ENCODE results near the gene ACTR8. TPM values are rescaled to one million over a fixed set of nuclear protein-coding genes. Genes with fewer than 3 reads are reported as not detected.
A peak's percentile ranks its signal among the peaks of the same experiment; 100 is the strongest.

ACTR8 gene
- total and polyA plus RNA-seq, 2 of the 13 experiments (the other 11 are each of a cell fraction or from before 2014, with no cell fraction given): 15.5 to 29.0 TPM

DNA sequence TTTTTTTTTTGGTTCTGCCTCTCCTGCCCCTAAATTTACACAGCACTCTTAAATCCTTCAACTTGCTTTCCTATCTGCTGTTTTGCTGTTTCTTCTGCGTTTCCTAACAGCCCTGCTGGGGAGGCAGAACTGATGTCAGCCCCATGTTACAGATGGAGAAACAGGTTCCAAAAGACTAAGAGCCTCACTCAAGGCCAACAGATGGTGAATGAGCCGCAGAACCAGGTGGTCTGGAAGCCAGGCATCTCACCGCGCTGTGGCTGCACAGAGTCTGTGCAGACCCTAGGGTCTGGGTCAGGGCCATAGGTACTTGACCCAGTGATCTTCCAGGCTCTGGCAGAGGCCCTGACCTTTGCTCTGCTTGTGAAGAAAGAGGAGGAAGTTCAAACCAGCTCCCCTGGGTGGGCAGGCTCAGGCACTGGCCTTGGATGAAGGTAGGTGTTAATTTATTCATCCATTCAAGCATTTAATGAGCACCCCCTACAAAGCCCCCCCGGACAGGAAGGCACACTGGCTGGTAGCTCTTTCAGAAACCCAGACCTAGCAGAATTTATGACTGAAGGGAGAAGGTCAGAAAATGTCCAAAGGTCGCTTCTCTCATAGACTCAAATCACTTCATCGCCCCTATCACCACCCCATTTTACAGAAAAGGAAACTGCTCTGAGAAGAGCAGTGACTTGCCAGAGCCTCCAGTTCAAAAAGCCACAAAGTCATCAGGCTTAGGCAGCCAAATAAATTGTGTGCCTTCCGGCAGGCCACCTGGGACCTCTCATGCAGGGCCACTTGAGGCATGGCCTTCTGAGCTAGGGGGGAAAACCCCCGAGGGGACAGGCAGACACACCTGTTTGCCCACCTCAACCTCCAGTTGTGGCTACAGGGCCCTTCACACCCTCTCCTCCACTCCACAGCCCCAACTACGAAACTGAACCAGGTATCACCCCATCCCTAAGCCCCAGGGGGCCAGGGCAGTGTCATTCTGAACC lies 38.5 kb downstream of the ACTR8 start (continued):
- TF ChIP-seq ZNF33B (CRISPR knock-in tag; IDR thresholded peaks at IDR 0.05): no peak
- TF ChIP-seq, protein P1, sequence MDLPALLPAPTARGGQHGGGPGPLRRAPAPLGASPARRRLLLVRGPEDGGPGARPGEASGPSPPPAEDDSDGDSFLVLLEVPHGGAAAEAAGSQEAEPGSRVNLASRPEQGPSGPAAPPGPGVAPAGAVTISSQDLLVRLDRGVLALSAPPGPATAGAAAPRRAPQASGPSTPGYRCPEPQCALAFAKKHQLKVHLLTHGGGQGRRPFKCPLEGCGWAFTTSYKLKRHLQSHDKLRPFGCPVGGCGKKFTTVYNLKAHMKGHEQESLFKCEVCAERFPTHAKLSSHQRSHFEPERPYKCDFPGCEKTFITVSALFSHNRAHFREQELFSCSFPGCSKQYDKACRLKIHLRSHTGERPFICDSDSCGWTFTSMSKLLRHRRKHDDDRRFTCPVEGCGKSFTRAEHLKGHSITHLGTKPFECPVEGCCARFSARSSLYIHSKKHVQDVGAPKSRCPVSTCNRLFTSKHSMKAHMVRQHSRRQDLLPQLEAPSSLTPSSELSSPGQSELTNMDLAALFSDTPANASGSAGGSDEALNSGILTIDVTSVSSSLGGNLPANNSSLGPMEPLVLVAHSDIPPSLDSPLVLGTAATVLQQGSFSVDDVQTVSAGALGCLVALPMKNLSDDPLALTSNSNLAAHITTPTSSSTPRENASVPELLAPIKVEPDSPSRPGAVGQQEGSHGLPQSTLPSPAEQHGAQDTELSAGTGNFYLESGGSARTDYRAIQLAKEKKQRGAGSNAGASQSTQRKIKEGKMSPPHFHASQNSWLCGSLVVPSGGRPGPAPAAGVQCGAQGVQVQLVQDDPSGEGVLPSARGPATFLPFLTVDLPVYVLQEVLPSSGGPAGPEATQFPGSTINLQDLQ (CRISPR knock-in tag; IDR thresholded peaks at IDR 0.05): no peak; the same call in 1 of the 2 replicates
- no peak for TF ChIP-seq MATR3 (CRISPR knock-in tag; IDR thresholded peaks at IDR 0.05)
- no peak for TF ChIP-seq ZNF749 (CRISPR knock-in tag; IDR thresholded peaks at IDR 0.05; ENCODE audit: borderline replicate concordance)
- peak; percentile 1; the same call in 1 of the 2 replicates for TF ChIP-seq LCORL (IDR thresholded peaks at IDR 0.05)
- TF ChIP-seq LCORL (CRISPR knock-in tag; IDR thresholded peaks at IDR 0.05): no peak
- no peak for TF ChIP-seq FOXM1 (CRISPR knock-in tag; IDR thresholded peaks at IDR 0.05)
- no peak for TF ChIP-seq ZSCAN25 (CRISPR knock-in tag; IDR thresholded peaks at IDR 0.05)
- TF ChIP-seq ZNF326 (CRISPR knock-in tag; IDR thresholded peaks at IDR 0.05; ENCODE audit: borderline replicate concordance): no peak
- TF ChIP-seq NR2F1 (CRISPR knock-in tag; IDR thresholded peaks at IDR 0.05): peak; percentile 91 to 97
- TF ChIP-seq, protein P2, sequence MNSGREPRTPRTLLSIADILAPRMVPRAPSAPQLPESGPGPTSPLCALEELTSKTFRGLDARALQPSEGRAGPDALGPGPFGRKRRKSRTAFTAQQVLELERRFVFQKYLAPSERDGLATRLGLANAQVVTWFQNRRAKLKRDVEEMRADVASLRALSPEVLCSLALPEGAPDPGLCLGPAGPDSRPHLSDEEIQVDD (CRISPR knock-in tag; IDR thresholded peaks at IDR 0.05; ENCODE audit: borderline replicate concordance): no peak
- TF ChIP-seq ONECUT2 (CRISPR knock-in tag; IDR thresholded peaks at IDR 0.05): no peak
- TF ChIP-seq GABPA (IDR thresholded peaks at IDR 0.05; ENCODE audit: low read depth, low read length): no peak
- TF ChIP-seq GABPA (CRISPR knock-in tag; IDR thresholded peaks at IDR 0.05; ENCODE audit: low read depth): no peak; the same call in none of the 2 replicates
- no peak for TF ChIP-seq HNRNPLL (IDR thresholded peaks at IDR 0.05; ENCODE audit: low read depth, low read length, poor library complexity, severe bottlenecking)
- no peak; the same call in 1 of the 2 replicates for TF ChIP-seq SAP130 (CRISPR knock-in tag; IDR thresholded peaks at IDR 0.05; ENCODE audit: low read depth)
- no peak for TF ChIP-seq ZNF672 (CRISPR knock-in tag; IDR thresholded peaks at IDR 0.05)
- no peak for TF ChIP-seq MLXIP (CRISPR knock-in tag; IDR thresholded peaks at IDR 0.05; ENCODE audit: borderline replicate concordance)
- peak; percentile 36; the same call in 1 of the 2 replicates for TF ChIP-seq KLF12 (CRISPR knock-in tag; IDR thresholded peaks at IDR 0.05; ENCODE audit: borderline replicate concordance)
- 0 out of 2 replicates have a peak, but pooled peaks have one; percentile 38 for TF ChIP-seq KDM6A (CRISPR knock-in tag; IDR thresholded peaks at IDR 0.05; ENCODE audit: low read depth)
- TF ChIP-seq ZBTB1 (CRISPR knock-in tag; IDR thresholded peaks at IDR 0.05; ENCODE audit: borderline replicate concordance): no peak
- no peak; the same call in 1 of the 2 replicates for TF ChIP-seq ZNF317 (CRISPR knock-in tag; IDR thresholded peaks at IDR 0.05)
- TF ChIP-seq ZNF430 (CRISPR knock-in tag; IDR thresholded peaks at IDR 0.05): no peak; the same call in 1 of the 2 replicates
- TF ChIP-seq FOXO1 (CRISPR knock-in tag; IDR thresholded peaks at IDR 0.05): peak; percentile 89
- TF ChIP-seq ZNF30 (CRISPR knock-in tag; IDR thresholded peaks at IDR 0.05): no peak
- TF ChIP-seq NFKB2 (CRISPR knock-in tag; IDR thresholded peaks at IDR 0.05; ENCODE audit: borderline replicate concordance): no peak

Data from HepG2 (cell line).